HFFc6 (cell line): Measurements from ENCODE around the gene COMP. TPM values are rescaled to one million over a fixed set of nuclear protein-coding genes. Genes with fewer than 3 reads are reported as not detected.

ENCODE experiments used
- DNase-seq: peaks from one replicate; pipeline ENCODE4 v3.0.0-alpha.2; 2018
- H3K27ac Mint-ChIP-seq: 2 replicates; pipeline ENCODE4 v1.8.0; 2020; ENCODE audit warnings: mild to moderate bottlenecking, mixed read lengths
- H3K27me3 Mint-ChIP-seq: 2 replicates; pipeline ENCODE4 v1.8.0; 2021; ENCODE audit warnings: mild to moderate bottlenecking, moderate library complexity, mixed read lengths; ENCODE audit not compliant: insufficient read depth
- H3K36me3 Mint-ChIP-seq: 2 replicates; pipeline ENCODE4 v1.8.0; 2021; ENCODE audit warnings: low read depth, mixed read lengths
- H3K4me1 Mint-ChIP-seq: 2 replicates; pipeline ENCODE4 v1.8.0; 2020; ENCODE audit warnings: low read depth, mixed read lengths
- H3K4me3 Mint-ChIP-seq: 2 replicates; pipeline ENCODE4 v1.8.0; 2020; ENCODE audit warnings: mild to moderate bottlenecking, moderate library complexity, mixed read lengths
- H3K9me3 Mint-ChIP-seq: 2 replicates; pipeline ENCODE4 v1.8.0; 2020; ENCODE audit warnings: mild to moderate bottlenecking, mixed read lengths
- CTCF ChIP-seq: fragments of 200-600 bp; sonication (generic); IDR thresholded peaks from 2 replicates; pipeline ENCODE4 v1.5.0; 2021; ENCODE audit warnings: antibody characterized with exemption, mild to moderate bottlenecking
- total RNA-seq, 6 experiments: library from RNA; stranded (reverse); fragmentation: NEBNext Ultra II Directional; extraction: Animal tissue kit (Norgen Biotek cat#: 25700); gene quantifications; 2 replicates in 1 of 6; 3 replicates in 5 of 6; pipeline ENCODE4 v1.2.3, GENCODE V29; 2021

COMP gene
- total RNA-seq, 6 experiments from 2014 or later, result 0.67 to 6.1 (median 0.98) TPM

- DNase-seq, result no peak
- Mint-ChIP-seq H3K27ac (no peak overlapping the region), H3K4me1 (no peaks in the 10 kb centered on the region), H3K9me3 (no peaks in the 10 kb centered on the region), H3K27me3 (peaks cover 2% of the 10 kb centered on the region), H3K4me3 (no peak overlapping the region), H3K36me3 (0 out of 2 replicates have a peak, but pooled peaks cover 5% of the 10 kb centered on the region)
- no peak for TF ChIP-seq CTCF
Observed at GRCh38 chr19:18750295-18750970, 40.7 kb downstream of the COMP start.

GRCh38 chr19:18749362-18750231 lies 41.5 kb downstream of the COMP start:
- no peaks in the 10 kb centered on the region for H3K9me3 Mint-ChIP-seq
- H3K27ac Mint-ChIP-seq, result no peak overlapping the region
- no peak for DNase-seq

GRCh38 chr19:18746401-18747325 lies 44.4 kb downstream of the COMP start:
- no peak overlapping the region for H3K4me3 Mint-ChIP-seq
- TF ChIP-seq CTCF, result no peak
- DNase-seq, result no peak

More at GRCh38 chr19:18749362-18750231, 41.5 kb downstream of the COMP start:
- peaks cover 2% of the 10 kb centered on the region for H3K27me3 Mint-ChIP-seq
- H3K4me1 Mint-ChIP-seq, result no peaks in the 10 kb centered on the region
- no peak for TF ChIP-seq CTCF
- H3K36me3 Mint-ChIP-seq, result 0 out of 2 replicates have a peak, but pooled peaks cover 5% of the 10 kb centered on the region
- H3K4me3 Mint-ChIP-seq, result no peak overlapping the region

GRCh38 chr19:18745931-18746330 lies 45.2 kb downstream of the COMP start:
- H3K4me3 Mint-ChIP-seq, result no peak overlapping the region
- no peak for DNase-seq
- TF ChIP-seq CTCF, result no peak

More at GRCh38 chr19:18746401-18747325, 44.4 kb downstream of the COMP start:
- H3K27me3 Mint-ChIP-seq, result peaks cover 2% of the 10 kb centered on the region
- no peaks in the 10 kb centered on the region for H3K4me1 Mint-ChIP-seq
- no peaks in the 10 kb centered on the region for H3K36me3 Mint-ChIP-seq
- no peak overlapping the region for H3K27ac Mint-ChIP-seq
- H3K9me3 Mint-ChIP-seq, result no peaks in the 10 kb centered on the region

More at GRCh38 chr19:18745931-18746330, 45.2 kb downstream of the COMP start:
- H3K36me3 Mint-ChIP-seq, result no peaks in the 10 kb centered on the region
- no peak overlapping the region for H3K27ac Mint-ChIP-seq
- H3K9me3 Mint-ChIP-seq, result no peaks in the 10 kb centered on the region
- H3K4me1 Mint-ChIP-seq, result no peaks in the 10 kb centered on the region
- peaks cover 2% of the 10 kb centered on the region; the same call in 1 of the 2 replicates for H3K27me3 Mint-ChIP-seq
